Suprapubic skin (tissue), 4 donors: ENCODE data around the gene TEAD2. TPM values are rescaled to one million over a fixed set of nuclear protein-coding genes. Genes with fewer than 3 reads are reported as not detected.
"Not testable (repeated sequence)": the region's sequence is repeated elsewhere in the genome, so short reads cannot be mapped to it uniquely, and the experiment has no call there.

Experiments
- DNase-seq, 2 donors: peaks; one replicate each; pipeline ENCODE4 v3.0.0-alpha.2; 2019; ENCODE audit warnings: low spot score in 2 of 2
- H3K27ac ChIP-seq: fragments of 200-600 bp; sonication (generic); one replicate; pipeline ENCODE4 v1.5.1; 2019
- H3K27me3 ChIP-seq: fragments of 200-600 bp; sonication (generic); one replicate; pipeline ENCODE4 v1.5.1; 2019
- H3K36me3 ChIP-seq: fragments of 200-600 bp; sonication (generic); one replicate; pipeline ENCODE4 v1.5.1; 2019
- H3K4me1 ChIP-seq: fragments of 200-600 bp; sonication (generic); one replicate; pipeline ENCODE4 v1.5.1; 2019
- H3K4me3 ChIP-seq: fragments of 200-600 bp; sonication (generic); one replicate; pipeline ENCODE4 v1.5.1; 2019; ENCODE audit warnings: mild to moderate bottlenecking
- H3K9me3 ChIP-seq: fragments of 200-600 bp; sonication (generic); one replicate; pipeline ENCODE4 v1.5.1; 2019
- CTCF ChIP-seq, 2 donors: fragments of 200-600 bp in 1 of 2; fragments of 450-650 bp in 1 of 2; sonication (generic) in 1 of 2; IDR thresholded peaks; one replicate each; pipeline ENCODE4 v1.5.1; 2016 to 2019; ENCODE audit warnings: antibody characterized with exemption in 2 of 2, mild to moderate bottlenecking in 1 of 2, moderate library complexity in 1 of 2
- EP300 ChIP-seq: sonication (generic); formaldehyde crosslinking; IDR thresholded peaks from one replicate; pipeline ENCODE4 v1.6.1; 2017; ENCODE audit warnings: antibody characterized with exemption
- POLR2A ChIP-seq, 2 donors: fragments of 450-650 bp; IDR thresholded peaks; one replicate each; pipeline ENCODE4 v1.6.1; 2017; ENCODE audit warnings: antibody characterized with exemption in 2 of 2, mild to moderate bottlenecking in 2 of 2, moderate library complexity in 2 of 2
- POLR2AphosphoS5 ChIP-seq, 3 donors: sonication (generic); formaldehyde crosslinking; IDR thresholded peaks; one replicate each; pipeline ENCODE4 v1.6.1; 2017; ENCODE audit warnings: antibody characterized with exemption in 3 of 3
- WGBS: methylation state at CpG from one replicate; pipeline ENCODE4 v1.1.5; 2018; 5-methylcytosine and 5-hydroxymethylcytosine counted together
- total RNA-seq, 4 donors: library from RNA; depleted of rRNA; stranded (reverse); fragments of >200 nt; gene quantifications; one replicate each; pipeline ENCODE4 v1.1.0, GENCODE V29; 2016

The TEAD2 gene
- total RNA-seq, 4 donors from 2014 or later = 10.6 to 15.4 (median 13.2) TPM

- no peak for TF ChIP-seq POLR2AphosphoS5 (IDR thresholded peaks at IDR 0.05)
- no peak for TF ChIP-seq EP300
- TF ChIP-seq CTCF (IDR thresholded peaks at IDR 0.05) = no peak
- TF ChIP-seq POLR2A (IDR thresholded peaks at IDR 0.05) = no peak
- Histone ChIP-seq H3K9me3 (no peaks in the 10 kb centered on the region), H3K36me3 (no peaks in the 10 kb centered on the region), H3K27me3 (no peaks in the 10 kb centered on the region), H3K27ac (no peak overlapping the region), H3K4me3 (no peak overlapping the region), H3K4me1 (no peaks in the 10 kb centered on the region)
- 96% methylated on average over 3 of the region's 3 CpGs for WGBS
- DNase-seq = no peak
These were observed 36.0 kb downstream of the TEAD2 start for GRCh38 chr19:49326165-49326704.

- WGBS = 89% methylated on average over 13 of the region's 13 CpGs
- not testable (repeated sequence) for H3K9me3 ChIP-seq, H3K4me1 ChIP-seq, H3K4me3 ChIP-seq, DNase-seq, H3K27me3 ChIP-seq, H3K36me3 ChIP-seq, H3K27ac ChIP-seq
These were observed 36.5 kb downstream of the TEAD2 start for GRCh38 chr19:49325756-49326155.

GRCh38 chr19:49324801-49325576 is 37.2 kb downstream of the TEAD2 start, which contains the start of gene SLC6A16:
Gene SLC6A16 (minus strand): TSS chr19:49325191. CDS start chr19:49311347, 13,844 bp downstream.
- Histone ChIP-seq H3K4me1 (no peaks in the 10 kb centered on the region), H3K27ac (no peak within 1 kb of the TSS), H3K36me3 (no peaks in the 10 kb centered on the region), H3K4me3 (no peak within 1 kb of the TSS), H3K9me3 (no peaks in the 10 kb centered on the region), H3K27me3 (no peaks in the 10 kb centered on the region)
- no peak for DNase-seq
- no peak for TF ChIP-seq POLR2A (IDR thresholded peaks at IDR 0.05)
- TF ChIP-seq CTCF (IDR thresholded peaks at IDR 0.05) = no peak
- TF ChIP-seq POLR2AphosphoS5 (IDR thresholded peaks at IDR 0.05) = no peak
- no peak for TF ChIP-seq EP300
- 94% methylated on average over 32 of the region's 38 CpGs for WGBS

GRCh38 chr19:49318296-49318695 is 43.9 kb downstream of the TEAD2 start:
- H3K9me3 ChIP-seq = no peaks in the 10 kb centered on the region
- TF ChIP-seq CTCF (IDR thresholded peaks at IDR 0.05) (no peak), EP300 (no peak), POLR2AphosphoS5 (IDR thresholded peaks at IDR 0.05) (no peak), POLR2A (IDR thresholded peaks at IDR 0.05) (no peak)
- H3K27me3 ChIP-seq = no peaks in the 10 kb centered on the region
- no peak for DNase-seq
- no peaks in the 10 kb centered on the region for H3K4me1 ChIP-seq
- H3K4me3 ChIP-seq = no peak overlapping the region
- no peak overlapping the region for H3K27ac ChIP-seq
- no peaks in the 10 kb centered on the region for H3K36me3 ChIP-seq

- no peak overlapping the region for H3K4me3 ChIP-seq
- no peak overlapping the region for H3K27ac ChIP-seq
- H3K4me1 ChIP-seq = no peaks in the 10 kb centered on the region
- no peak for TF ChIP-seq EP300
- no peak for TF ChIP-seq POLR2A (IDR thresholded peaks at IDR 0.05)
- no peak for TF ChIP-seq CTCF (IDR thresholded peaks at IDR 0.05)
- no peak for TF ChIP-seq POLR2AphosphoS5 (IDR thresholded peaks at IDR 0.05)
- no peaks in the 10 kb centered on the region for H3K9me3 ChIP-seq
- no peaks in the 10 kb centered on the region for H3K36me3 ChIP-seq
- no peak for DNase-seq
- H3K27me3 ChIP-seq = no peaks in the 10 kb centered on the region
These were observed 45.9 kb downstream of the TEAD2 start for GRCh38 chr19:49316284-49316683.
